ENCODE measurements around the gene KLHL21.

DNA sequence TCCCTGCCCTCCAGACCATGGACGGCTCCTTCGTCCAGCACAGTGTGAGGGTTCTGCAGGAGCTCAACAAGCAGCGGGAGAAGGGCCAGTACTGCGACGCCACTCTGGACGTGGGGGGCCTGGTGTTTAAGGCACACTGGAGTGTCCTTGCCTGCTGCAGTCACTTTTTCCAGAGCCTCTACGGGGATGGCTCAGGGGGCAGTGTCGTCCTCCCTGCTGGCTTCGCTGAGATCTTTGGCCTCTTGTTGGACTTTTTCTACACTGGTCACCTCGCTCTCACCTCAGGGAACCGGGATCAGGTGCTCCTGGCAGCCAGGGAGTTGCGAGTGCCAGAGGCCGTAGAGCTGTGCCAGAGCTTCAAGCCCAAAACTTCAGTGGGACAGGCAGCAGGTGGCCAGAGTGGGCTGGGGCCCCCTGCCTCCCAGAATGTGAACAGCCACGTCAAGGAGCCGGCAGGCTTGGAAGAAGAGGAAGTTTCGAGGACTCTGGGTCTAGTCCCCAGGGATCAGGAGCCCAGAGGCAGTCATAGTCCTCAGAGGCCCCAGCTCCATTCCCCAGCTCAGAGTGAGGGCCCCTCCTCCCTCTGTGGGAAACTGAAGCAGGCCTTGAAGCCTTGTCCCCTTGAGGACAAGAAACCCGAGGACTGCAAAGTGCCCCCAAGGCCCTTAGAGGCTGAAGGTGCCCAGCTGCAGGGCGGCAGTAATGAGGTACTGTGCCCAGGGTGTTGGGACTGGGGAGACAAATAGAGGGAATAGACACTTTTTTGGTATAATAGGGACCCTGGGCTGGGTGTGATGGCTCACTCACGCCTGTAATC lies 21.9 kb downstream of the KLHL21 start:
- TF ChIP-seq, protein P1, sequence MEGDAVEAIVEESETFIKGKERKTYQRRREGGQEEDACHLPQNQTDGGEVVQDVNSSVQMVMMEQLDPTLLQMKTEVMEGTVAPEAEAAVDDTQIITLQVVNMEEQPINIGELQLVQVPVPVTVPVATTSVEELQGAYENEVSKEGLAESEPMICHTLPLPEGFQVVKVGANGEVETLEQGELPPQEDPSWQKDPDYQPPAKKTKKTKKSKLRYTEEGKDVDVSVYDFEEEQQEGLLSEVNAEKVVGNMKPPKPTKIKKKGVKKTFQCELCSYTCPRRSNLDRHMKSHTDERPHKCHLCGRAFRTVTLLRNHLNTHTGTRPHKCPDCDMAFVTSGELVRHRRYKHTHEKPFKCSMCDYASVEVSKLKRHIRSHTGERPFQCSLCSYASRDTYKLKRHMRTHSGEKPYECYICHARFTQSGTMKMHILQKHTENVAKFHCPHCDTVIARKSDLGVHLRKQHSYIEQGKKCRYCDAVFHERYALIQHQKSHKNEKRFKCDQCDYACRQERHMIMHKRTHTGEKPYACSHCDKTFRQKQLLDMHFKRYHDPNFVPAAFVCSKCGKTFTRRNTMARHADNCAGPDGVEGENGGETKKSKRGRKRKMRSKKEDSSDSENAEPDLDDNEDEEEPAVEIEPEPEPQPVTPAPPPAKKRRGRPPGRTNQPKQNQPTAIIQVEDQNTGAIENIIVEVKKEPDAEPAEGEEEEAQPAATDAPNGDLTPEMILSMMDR (IDR thresholded peaks at IDR 0.05) = peak in 3 of 7 experiments; percentile 16 to 48 (median 32)
- no peak for TF ChIP-seq POLR2A (IDR thresholded peaks at IDR 0.05)
